IMR-90 (cell line): ENCODE data around the gene ARMC3. TPM values are rescaled to one million over a fixed set of nuclear protein-coding genes. Genes with fewer than 3 reads are reported as not detected.

Source experiments
- ATAC-seq: fragments of 200-7000 bp; cut with Tn5 transposase; 2 replicates; pipeline ENCODE4 v1.9.1; 2020; ENCODE audit warnings: low read depth, mild to moderate bottlenecking, moderate library complexity
- BruUV-seq: library from RNA; stranded (reverse); fragments of 400-500 nt; replicated peaks from 2 replicates; lab custom pipeline; 2021; lab: Mats Ljungman, UMichigan
- CTCF ChIA-PET: fragments of 300-600 bp; formaldehyde crosslinking; extraction: SDS; loops from one replicate; lab custom pipeline; 2021; ENCODE audit warnings: antibody characterized with exemption; lab: Yijun Ruan, JAX
- POLR2A ChIA-PET: fragments of 300-600 bp; sonication (Branson Sonifier 250); formaldehyde crosslinking; loops from one replicate; lab custom pipeline; 2022; ENCODE audit warnings: antibody characterized with exemption; ENCODE audit not compliant: unreplicated experiment; lab: Charles Lee
- DNase-seq: peaks from one replicate; pipeline ENCODE4 v3.0.0; 2013
- H2AFZ ChIP-seq: replicated peaks from 2 replicates; pipeline ENCODE3; 2013; ENCODE audit warnings: low read length, mild to moderate bottlenecking; ENCODE audit not compliant: poor library complexity
- H2AK5ac ChIP-seq: 2 replicates; pipeline ENCODE4 v1.6.1; 2013; ENCODE audit warnings: low read depth, low read length, inconsistent platforms
- H2AK9ac ChIP-seq: replicated peaks from 2 replicates; pipeline ENCODE3; 2013; ENCODE audit warnings: mild to moderate bottlenecking, low read depth, low read length, moderate library complexity; ENCODE audit not compliant: poor library complexity
- H2BK120ac ChIP-seq: 2 replicates; pipeline ENCODE4 v1.6.1; 2013; ENCODE audit warnings: low read depth, low read length, inconsistent platforms
- H2BK15ac ChIP-seq: 3 replicates; pipeline ENCODE4 v1.6.1; 2013; ENCODE audit warnings: low read depth, low read length, inconsistent platforms
- H2BK20ac ChIP-seq: 2 replicates; pipeline ENCODE4 v1.6.1; 2013; ENCODE audit warnings: low read depth, mild to moderate bottlenecking, inconsistent platforms, low read length, moderate library complexity
- H2BK5ac ChIP-seq: 2 replicates; pipeline ENCODE4 v1.6.1; 2013; ENCODE audit warnings: mild to moderate bottlenecking, low read depth, low read length, inconsistent platforms; ENCODE audit not compliant: poor library complexity, severe bottlenecking
- H3K14ac ChIP-seq: replicated peaks from 2 replicates; pipeline ENCODE4 v1.6.1; 2013; ENCODE audit warnings: low read depth, low read length, inconsistent platforms
- H3K18ac ChIP-seq: 2 replicates; pipeline ENCODE4 v1.6.1; 2013; ENCODE audit warnings: low read depth, low read length, control low read depth
- H3K23ac ChIP-seq: 2 replicates; pipeline ENCODE4 v1.6.1; 2013; ENCODE audit warnings: low read depth, low read length, inconsistent platforms
- H3K27ac ChIP-seq: 2 replicates; pipeline ENCODE4 v1.5.1; 2013; ENCODE audit warnings: mild to moderate bottlenecking, control low read depth, low read length; ENCODE audit not compliant: insufficient read depth
- H3K27me3 ChIP-seq: 2 replicates; pipeline ENCODE4 v1.6.1; 2013; ENCODE audit warnings: low read length; ENCODE audit not compliant: control insufficient read depth, insufficient read depth
- H3K36me3 ChIP-seq: 2 replicates; pipeline ENCODE4 v1.6.1; 2013; ENCODE audit warnings: low read length, mixed read lengths; ENCODE audit not compliant: control insufficient read depth, insufficient read depth
- H3K4ac ChIP-seq: 2 replicates; pipeline ENCODE4 v1.6.1; 2013; ENCODE audit warnings: low read depth, low read length, inconsistent platforms
- H3K4me1 ChIP-seq: 2 replicates; pipeline ENCODE4 v1.6.1; 2013; ENCODE audit warnings: low read length, mixed read lengths; ENCODE audit not compliant: control insufficient read depth, insufficient read depth
- H3K4me2 ChIP-seq: 2 replicates; pipeline ENCODE4 v1.6.1; 2013; ENCODE audit warnings: low read depth, mild to moderate bottlenecking, control low read depth, low read length, moderate library complexity
- H3K4me3 ChIP-seq: 2 replicates; pipeline ENCODE4 v1.5.1; 2013; ENCODE audit warnings: low read depth, mild to moderate bottlenecking, control low read depth, low read length, moderate library complexity; ENCODE audit not compliant: insufficient read depth
- H3K56ac ChIP-seq: 2 replicates; pipeline ENCODE4 v1.6.1; 2013; ENCODE audit warnings: low read length, inconsistent platforms; ENCODE audit not compliant: insufficient read depth; ENCODE audit errors: extremely low read depth
- H3K79me1 ChIP-seq, 2 experiments: 2 replicates each; pipeline ENCODE4 v1.6.1; 2013; ENCODE audit warnings: low read length in 2 of 2, inconsistent platforms in 1 of 2, low read depth in 1 of 2
- H3K9ac ChIP-seq: 2 replicates; pipeline ENCODE4 v1.6.1; 2013; ENCODE audit warnings: low read depth, low read length, control low read depth
- H3K9me1 ChIP-seq: 2 replicates; pipeline ENCODE4 v1.6.1; 2013; ENCODE audit warnings: low read length, inconsistent platforms; ENCODE audit not compliant: insufficient read depth
- H3K9me3 ChIP-seq: 2 replicates; pipeline ENCODE4 v1.6.1; 2013; ENCODE audit warnings: low read length; ENCODE audit not compliant: control insufficient read depth, insufficient read depth
- H4K20me1 ChIP-seq: 2 replicates; pipeline ENCODE4 v1.6.1; 2013; ENCODE audit warnings: low read length, inconsistent platforms; ENCODE audit not compliant: insufficient read depth
- H4K5ac ChIP-seq: 2 replicates; pipeline ENCODE4 v1.6.1; 2013; ENCODE audit warnings: mild to moderate bottlenecking, low read depth, low read length, control low read depth
- H4K8ac ChIP-seq, 2 experiments: 2 replicates each; pipeline ENCODE4 v1.6.1; 2013; ENCODE audit warnings: low read depth in 2 of 2, low read length in 2 of 2, control low read depth in 1 of 2, inconsistent platforms in 1 of 2
- H4K91ac ChIP-seq: 2 replicates; pipeline ENCODE4 v1.6.1; 2013; ENCODE audit warnings: low read depth, low read length, inconsistent platforms; ENCODE audit not compliant: insufficient read depth
- BHLHE40 ChIP-seq: fragments of 150-350 bp; IDR thresholded peaks from 2 replicates; pipeline ENCODE4 v1.6.1; 2016; ENCODE audit warnings: mild to moderate bottlenecking, low read depth, low read length
- CEBPB ChIP-seq: IDR thresholded peaks from 2 replicates; pipeline ENCODE4 v1.6.1; 2012; ENCODE audit warnings: low read depth, low read length, improper control_type of control experiment
- CHD1 ChIP-seq: IDR thresholded peaks from 2 replicates; pipeline ENCODE4 v1.6.1; 2012; ENCODE audit warnings: low read depth, low read length, improper control_type of control experiment
- MAFK ChIP-seq: IDR thresholded peaks from 2 replicates; pipeline ENCODE4 v1.6.1; 2012; ENCODE audit warnings: low read depth, low read length, improper control_type of control experiment
- POLR2A ChIP-seq: IDR thresholded peaks from 2 replicates; pipeline ENCODE4 v1.6.1; 2012; ENCODE audit warnings: mild to moderate bottlenecking, low read depth, low read length
- RCOR1 ChIP-seq: IDR thresholded peaks from 2 replicates; pipeline ENCODE4 v1.6.1; 2012; ENCODE audit warnings: mild to moderate bottlenecking, low read length, improper control_type of control experiment; ENCODE audit not compliant: insufficient replicate concordance
- SMC3 ChIP-seq: fragments of 150-350 bp; IDR thresholded peaks from 2 replicates; pipeline ENCODE4 v1.6.1; 2016; ENCODE audit warnings: low read depth, mild to moderate bottlenecking, antibody characterized with exemption, low read length, moderate library complexity
- WGBS, 2 experiments: methylation state at CpG; one replicate each; pipeline versions ENCODE4 v1.1.5 to v1.1.7; 2013; ENCODE audit warnings: missing lambda C conversion rate in 2 of 2; ENCODE audit not compliant: insufficient read length in 1 of 2; ENCODE audit errors: extremely low coverage in 2 of 2; 5-methylcytosine and 5-hydroxymethylcytosine counted together
- dilution Hi-C: fragments of 300-500 bp; cut with HindIII; formaldehyde crosslinking; loops from one replicate; pipeline ENCODE4 v1.14.3; 2018; ENCODE audit warnings: low sequenced_read_pairs; ENCODE audit not compliant: unreplicated experiment
- in situ Hi-C: fragments of 300-500 bp; cut with MboI; formaldehyde crosslinking; loops from 3 replicates; pipeline ENCODE4 v1.14.3; 2019; ENCODE audit warnings: low sequenced_read_pairs, inconsistent platforms, mixed read lengths
- intact Hi-C: fragments of 100-400 bp; cut with micrococcal nuclease; formaldehyde crosslinking; loops from 2 replicates; pipeline ENCODE4 v1.10.0; 2022
- polyA plus RNA-seq, 3 experiments: library from polyadenylated mRNA; depleted of rRNA; stranded (reverse); fragments of >200 nt; gene quantifications; 2 replicates each; pipeline ENCODE4 v1.2.3, GENCODE V29; 2012; ENCODE audit warnings: low replicate concordance in 1 of 3
- total RNA-seq: library from RNA; depleted of rRNA; stranded (reverse); fragments of >200 nt; gene quantifications from 2 replicates; pipeline ENCODE4 v1.2.3, GENCODE V29; 2012
- TF ChIP-seq, protein P1 (sequence below): conservative IDR thresholded peaks from 2 replicates; pipeline ENCODE4 v1.5.1; 2012; ENCODE audit warnings: mild to moderate bottlenecking, low read depth, low read length, improper control_type of control experiment
- TF ChIP-seq, protein P2 (sequence below): fragments of 150-350 bp; IDR thresholded peaks from 2 replicates; pipeline ENCODE4 v1.6.1; 2016; ENCODE audit warnings: low read depth, mild to moderate bottlenecking, low read length, moderate library complexity, borderline replicate concordance

Gene ARMC3
- total and polyA plus RNA-seq, 2 of the 4 experiments (the other 2 are of a cell fraction): not detected

DNA sequence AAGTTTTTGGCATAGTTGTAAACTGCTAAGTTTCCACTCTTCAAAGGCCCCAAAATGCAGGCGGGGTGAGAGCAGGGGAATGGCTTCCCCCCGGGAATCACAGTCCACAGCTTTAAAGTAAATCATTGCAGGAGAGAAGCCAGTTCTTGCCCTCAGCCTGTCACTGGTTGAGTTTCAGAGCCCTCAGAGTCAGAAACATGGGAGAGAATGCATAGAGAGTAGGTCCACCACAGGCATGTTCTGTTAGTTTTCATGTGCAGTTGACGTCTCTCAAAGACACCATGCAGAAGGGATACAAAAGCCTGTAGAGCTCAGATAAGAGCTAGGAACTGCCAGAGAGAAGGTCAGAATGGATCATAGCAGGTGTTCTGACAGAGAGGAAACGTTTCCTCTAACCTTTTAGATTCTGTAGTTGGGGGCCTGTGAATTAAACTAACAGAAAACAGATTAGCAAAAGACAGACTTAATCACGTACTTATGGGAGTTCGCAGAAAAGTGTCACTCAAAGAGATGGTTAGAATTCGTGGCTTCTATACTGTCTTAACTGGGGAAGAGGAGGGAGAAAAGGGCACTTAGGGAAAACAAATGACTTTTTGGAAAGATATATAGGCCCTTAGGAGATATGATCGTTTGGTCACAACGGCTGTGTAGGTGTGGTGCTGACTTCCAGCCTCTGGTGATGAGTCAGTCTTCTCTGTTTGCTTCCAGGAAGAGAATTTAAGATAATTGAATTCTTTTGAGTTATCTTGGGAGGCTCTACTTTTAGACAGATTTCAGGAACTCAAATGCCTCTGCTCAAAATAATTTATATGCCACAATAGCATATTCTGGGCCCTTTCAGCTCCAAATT, 119.6 kb downstream of the ARMC3 start:
- Histone ChIP-seq H3K9ac (no peak overlapping the region), H3K9me1 (no peaks in the 10 kb centered on the region), H2BK120ac (no peak overlapping the region), H3K23ac (no peak overlapping the region), H4K20me1 (no peaks in the 10 kb centered on the region), H4K91ac (no peak overlapping the region), H3K27me3 (peaks cover 2% of the 10 kb centered on the region; the same call in 1 of the 2 replicates), H3K79me1 (no peaks in the 10 kb centered on the region), H3K9me3 (no peaks in the 10 kb centered on the region), H2AK9ac (no peak overlapping the region), H2BK5ac (no peak overlapping the region), H3K4me2 (no peak overlapping the region), H4K8ac (no peak overlapping the region), H2BK15ac (no peak overlapping the region), H3K36me3 (no peaks in the 10 kb centered on the region), H2AFZ (no peak overlapping the region), H2AK5ac (no peak overlapping the region), H3K14ac (no peak overlapping the region), H3K56ac (no peak overlapping the region), H3K18ac (no peak overlapping the region), H3K4ac (no peak overlapping the region), H2BK20ac (no peak overlapping the region), H4K5ac (no peak overlapping the region), H3K4me3 (no peak overlapping the region), H3K4me1 (no peaks in the 10 kb centered on the region), H3K27ac (no peak overlapping the region)
- ATAC-seq (no peak), DNase-seq (peak; percentile 4)
- ChIA-PET CTCF (no interaction called here), POLR2A (no interaction called here)
- no TSS peak for BruUV-seq
- WGBS, 2 experiments: 20% methylated on average over 1 of the region's 9 CpGs; no CpG with 5 or more reads in 1 of the 2 experiments
- TF ChIP-seq, protein P1, sequence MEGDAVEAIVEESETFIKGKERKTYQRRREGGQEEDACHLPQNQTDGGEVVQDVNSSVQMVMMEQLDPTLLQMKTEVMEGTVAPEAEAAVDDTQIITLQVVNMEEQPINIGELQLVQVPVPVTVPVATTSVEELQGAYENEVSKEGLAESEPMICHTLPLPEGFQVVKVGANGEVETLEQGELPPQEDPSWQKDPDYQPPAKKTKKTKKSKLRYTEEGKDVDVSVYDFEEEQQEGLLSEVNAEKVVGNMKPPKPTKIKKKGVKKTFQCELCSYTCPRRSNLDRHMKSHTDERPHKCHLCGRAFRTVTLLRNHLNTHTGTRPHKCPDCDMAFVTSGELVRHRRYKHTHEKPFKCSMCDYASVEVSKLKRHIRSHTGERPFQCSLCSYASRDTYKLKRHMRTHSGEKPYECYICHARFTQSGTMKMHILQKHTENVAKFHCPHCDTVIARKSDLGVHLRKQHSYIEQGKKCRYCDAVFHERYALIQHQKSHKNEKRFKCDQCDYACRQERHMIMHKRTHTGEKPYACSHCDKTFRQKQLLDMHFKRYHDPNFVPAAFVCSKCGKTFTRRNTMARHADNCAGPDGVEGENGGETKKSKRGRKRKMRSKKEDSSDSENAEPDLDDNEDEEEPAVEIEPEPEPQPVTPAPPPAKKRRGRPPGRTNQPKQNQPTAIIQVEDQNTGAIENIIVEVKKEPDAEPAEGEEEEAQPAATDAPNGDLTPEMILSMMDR: no peak
- TF ChIP-seq CEBPB: no peak
- TF ChIP-seq, protein P2, sequence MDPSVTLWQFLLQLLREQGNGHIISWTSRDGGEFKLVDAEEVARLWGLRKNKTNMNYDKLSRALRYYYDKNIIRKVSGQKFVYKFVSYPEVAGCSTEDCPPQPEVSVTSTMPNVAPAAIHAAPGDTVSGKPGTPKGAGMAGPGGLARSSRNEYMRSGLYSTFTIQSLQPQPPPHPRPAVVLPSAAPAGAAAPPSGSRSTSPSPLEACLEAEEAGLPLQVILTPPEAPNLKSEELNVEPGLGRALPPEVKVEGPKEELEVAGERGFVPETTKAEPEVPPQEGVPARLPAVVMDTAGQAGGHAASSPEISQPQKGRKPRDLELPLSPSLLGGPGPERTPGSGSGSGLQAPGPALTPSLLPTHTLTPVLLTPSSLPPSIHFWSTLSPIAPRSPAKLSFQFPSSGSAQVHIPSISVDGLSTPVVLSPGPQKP: no peak
- no peak for TF ChIP-seq RCOR1
- TF ChIP-seq POLR2A: no peak
- no peak for TF ChIP-seq BHLHE40
- TF ChIP-seq CHD1: no peak
- TF ChIP-seq MAFK: no peak
- no peak for TF ChIP-seq SMC3
- in situ Hi-C loops: no loop called here
- intact Hi-C loops: no loop called here
- dilution Hi-C loops: no loop called here
